HG03520 (cell line): ENCODE data around the gene SLC17A5.
"Not testable (repeated sequence)": the region's sequence is repeated elsewhere in the genome, so short reads cannot be mapped to it uniquely, and the experiment has no call there.

Source experiments
- ATAC-seq: cut with Tn5 transposase; IDR thresholded peaks from one replicate; pipeline ENCODE4 v1.9.1; 2021; ENCODE audit warnings: mild to moderate bottlenecking, moderate library complexity; ENCODE audit not compliant: unreplicated experiment

Gene SLC17A5

GRCh38 chr6:73623480-73623879, 30.3 kb downstream of the SLC17A5 start:
- not testable (repeated sequence) for ATAC-seq

GRCh38 chr6:73618082-73618481, 35.7 kb downstream of the SLC17A5 start:
- ATAC-seq: not testable (repeated sequence)

- ATAC-seq: no peak
Observed at GRCh38 chr6:73614802-73615201, 39.0 kb downstream of the SLC17A5 start.

GRCh38 chr6:73613806-73614536, 39.8 kb downstream of the SLC17A5 start:
- no peak for ATAC-seq

- ATAC-seq: no peak
Observed at GRCh38 chr6:73612611-73613010, 41.2 kb downstream of the SLC17A5 start.

- no peak for ATAC-seq
Observed at GRCh38 chr6:73610444-73611275, 43.1 kb downstream of the SLC17A5 start.

GRCh38 chr6:73608761-73609160, 45.0 kb downstream of the SLC17A5 start:
- no peak for ATAC-seq

- ATAC-seq: no peak
Observed at GRCh38 chr6:73606428-73606827, 47.4 kb downstream of the SLC17A5 start.

GRCh38 chr6:73604461-73604860, 49.3 kb downstream of the SLC17A5 start:
- no peak for ATAC-seq

GRCh38 chr6:73604020-73604419, 49.8 kb downstream of the SLC17A5 start:
- ATAC-seq: no peak

- peak; percentile 7 for ATAC-seq
Observed at GRCh38 chr6:73586416-73586974, 67.3 kb downstream of the SLC17A5 start.

GRCh38 chr6:73585566-73586415, 68.0 kb downstream of the SLC17A5 start:
- peak; percentile 73 for ATAC-seq

- ATAC-seq: no peak
Observed at GRCh38 chr6:73581293-73581692, 72.5 kb downstream of the SLC17A5 start.

GRCh38 chr6:73580247-73581149, 73.3 kb downstream of the SLC17A5 start:
- peak; percentile 80 for ATAC-seq

- ATAC-seq: no peak
Observed at GRCh38 chr6:73579851-73580246, 73.9 kb downstream of the SLC17A5 start.

- no peak for ATAC-seq
Observed at GRCh38 chr6:73579389-73579788, 74.4 kb downstream of the SLC17A5 start.

GRCh38 chr6:73577676-73578075, 76.1 kb downstream of the SLC17A5 start:
- ATAC-seq: no peak

- ATAC-seq: not testable (repeated sequence)
Observed at GRCh38 chr6:73572531-73572930, 81.3 kb downstream of the SLC17A5 start.

GRCh38 chr6:73571218-73572181, 82.3 kb downstream of the SLC17A5 start:
- not testable (repeated sequence) for ATAC-seq
